Bronchial epithelial cell (primary cell): ENCODE results near the gene TDRD12. TPM values are rescaled to one million over a fixed set of nuclear protein-coding genes. Genes with fewer than 3 reads are reported as not detected.
"Not testable (repeated sequence)": the region's sequence is repeated elsewhere in the genome, so short reads cannot be mapped to it uniquely, and the experiment has no call there.

Experiments
- DNase-seq: peaks from one replicate; pipeline ENCODE4 v3.0.0-alpha.2; 2010; ENCODE audit warnings: low read depth
- FAIRE-seq: peaks from 2 replicates; lab custom pipeline; 2011; peaks lifted over from hg19 to GRCh38; lab: Jason Lieb, UNC
- H3K27me3 ChIP-seq: 2 replicates; pipeline ENCODE4 v1.5.1; 2011; ENCODE audit warnings: low read length; ENCODE audit not compliant: control insufficient read depth, insufficient read depth
- H3K36me3 ChIP-seq: 2 replicates; pipeline ENCODE4 v1.5.1; 2011; ENCODE audit warnings: low read length; ENCODE audit not compliant: control insufficient read depth, insufficient read depth
- H3K4me3 ChIP-seq: 2 replicates; pipeline ENCODE4 v1.5.1; 2011; ENCODE audit warnings: mild to moderate bottlenecking, low read depth, low read length, control low read depth
- CTCF ChIP-seq: IDR thresholded peaks from 2 replicates; pipeline ENCODE4 v1.5.1; 2011; ENCODE audit warnings: mild to moderate bottlenecking, moderate library complexity, low read length, control low read depth, inconsistent platforms; ENCODE audit not compliant: insufficient read depth, severe bottlenecking
- total RNA-seq: library from RNA; depleted of rRNA; stranded (reverse); fragments of >200 nt; gene quantifications from 2 replicates; pipeline ENCODE4 v1.2.1, GENCODE V29; 2014

The TDRD12 gene
- total RNA-seq, 1 donor from 2014 or later: 1.6 TPM

GRCh38 chr19:32744555-32745325, 25.2 kb downstream of the TDRD12 start:
- Histone ChIP-seq H3K27me3 (no peaks in the 10 kb centered on the region), H3K4me3 (no peak overlapping the region), H3K36me3 (no peaks in the 10 kb centered on the region)
- FAIRE-seq (no peak), DNase-seq (no peak)
- TF ChIP-seq CTCF: no peak

- not testable (repeated sequence) for H3K27me3 ChIP-seq, DNase-seq, FAIRE-seq, H3K4me3 ChIP-seq, H3K36me3 ChIP-seq
Observed at GRCh38 chr19:32745594-32746251, 26.2 kb downstream of the TDRD12 start.

GRCh38 chr19:32746631-32747196, 27.1 kb downstream of the TDRD12 start:
- H3K4me3 ChIP-seq, H3K36me3 ChIP-seq, H3K27me3 ChIP-seq, FAIRE-seq: not testable (repeated sequence)
- peak; percentile 5 for DNase-seq

- Histone ChIP-seq H3K27me3 (no peaks in the 10 kb centered on the region), H3K36me3 (no peaks in the 10 kb centered on the region), H3K4me3 (no peak overlapping the region)
- TF ChIP-seq CTCF: no peak
- FAIRE-seq (no peak), DNase-seq (no peak)
Observed at GRCh38 chr19:32748497-32748896, 28.9 kb downstream of the TDRD12 start.

GRCh38 chr19:32748948-32749347, 29.4 kb downstream of the TDRD12 start:
- no peak for FAIRE-seq
- H3K27me3 ChIP-seq: no peaks in the 10 kb centered on the region
- TF ChIP-seq CTCF: no peak

GRCh38 chr19:32749361-32749760, 29.8 kb downstream of the TDRD12 start:
- FAIRE-seq: no peak
- H3K4me3 ChIP-seq: no peak overlapping the region
- no peak for DNase-seq

More at GRCh38 chr19:32748948-32749347, 29.4 kb downstream of the TDRD12 start:
- Histone ChIP-seq H3K4me3 (no peak overlapping the region), H3K36me3 (no peaks in the 10 kb centered on the region)
- no peak for DNase-seq

More at GRCh38 chr19:32749361-32749760, 29.8 kb downstream of the TDRD12 start:
- no peak for TF ChIP-seq CTCF
- no peaks in the 10 kb centered on the region for H3K27me3 ChIP-seq
- H3K36me3 ChIP-seq: no peaks in the 10 kb centered on the region
